ENCODE results near the gene APOM.

APOM gene

DNA sequence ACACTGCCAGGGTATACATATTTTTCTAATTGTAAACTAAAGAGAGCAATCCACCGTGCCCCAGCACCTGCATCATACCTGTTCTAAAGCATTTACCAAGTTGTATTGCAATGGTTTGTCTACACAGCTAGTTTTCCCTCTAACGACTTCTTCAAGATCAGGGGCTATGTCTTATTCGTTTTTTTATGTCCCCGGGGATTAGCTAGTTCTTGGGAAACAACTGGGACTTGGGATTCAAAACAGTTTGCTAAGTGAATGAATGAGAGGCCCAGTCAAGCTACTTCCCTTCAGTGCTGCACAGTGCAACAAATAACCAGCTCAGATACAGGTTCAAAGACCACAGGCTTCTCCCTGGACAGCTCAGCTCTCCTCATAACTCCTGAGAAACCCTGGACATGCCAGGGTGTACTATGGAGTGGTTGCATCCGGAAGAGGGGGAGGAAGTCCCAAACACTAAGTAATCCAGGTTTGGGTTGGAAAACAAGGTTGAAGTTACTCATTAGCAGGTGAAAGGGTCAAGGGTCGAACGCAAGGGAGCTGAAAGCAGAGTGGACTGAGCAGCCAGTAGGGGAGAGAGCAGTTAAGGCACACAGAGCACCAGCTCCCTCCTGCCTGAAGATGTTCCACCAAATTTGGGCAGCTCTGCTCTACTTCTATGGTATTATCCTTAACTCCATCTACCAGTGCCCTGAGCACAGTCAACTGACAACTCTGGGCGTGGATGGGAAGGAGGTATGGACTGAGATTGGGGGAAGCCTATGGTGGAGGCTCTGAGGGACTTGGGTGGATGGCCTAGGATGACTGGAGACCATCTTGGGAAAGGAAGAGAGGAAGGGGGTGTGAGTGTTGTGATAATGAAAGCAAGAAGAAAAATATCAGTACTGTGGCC, at the start of gene APOM:
Gene APOM, plus strand, starts transcription at position 546 of the 889 bp plus-strand sequence. Its CDS starts 73 bp downstream, at position 619.
- no peak for DNase-seq

DNA sequence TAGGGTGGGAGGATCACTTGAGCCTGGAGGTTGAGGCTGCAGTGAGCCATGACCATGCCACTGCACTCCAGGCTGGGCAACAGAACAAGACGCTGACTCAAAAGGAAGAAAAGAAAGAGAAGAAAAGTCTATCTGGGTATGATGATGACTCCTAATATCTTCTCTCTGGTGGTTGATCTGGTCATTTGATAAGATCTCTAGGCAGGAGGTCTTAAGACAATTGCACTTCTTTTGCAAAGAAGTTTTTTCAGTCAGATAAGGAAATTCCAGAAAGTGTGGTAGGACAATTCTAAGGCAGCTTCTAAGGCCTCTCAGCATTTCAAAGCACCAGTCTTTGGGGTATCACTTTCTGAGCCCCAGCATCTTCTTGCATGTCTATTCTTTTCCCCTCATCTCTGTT, 48.4 kb upstream of the APOM start:
- no peak for DNase-seq

DNA sequence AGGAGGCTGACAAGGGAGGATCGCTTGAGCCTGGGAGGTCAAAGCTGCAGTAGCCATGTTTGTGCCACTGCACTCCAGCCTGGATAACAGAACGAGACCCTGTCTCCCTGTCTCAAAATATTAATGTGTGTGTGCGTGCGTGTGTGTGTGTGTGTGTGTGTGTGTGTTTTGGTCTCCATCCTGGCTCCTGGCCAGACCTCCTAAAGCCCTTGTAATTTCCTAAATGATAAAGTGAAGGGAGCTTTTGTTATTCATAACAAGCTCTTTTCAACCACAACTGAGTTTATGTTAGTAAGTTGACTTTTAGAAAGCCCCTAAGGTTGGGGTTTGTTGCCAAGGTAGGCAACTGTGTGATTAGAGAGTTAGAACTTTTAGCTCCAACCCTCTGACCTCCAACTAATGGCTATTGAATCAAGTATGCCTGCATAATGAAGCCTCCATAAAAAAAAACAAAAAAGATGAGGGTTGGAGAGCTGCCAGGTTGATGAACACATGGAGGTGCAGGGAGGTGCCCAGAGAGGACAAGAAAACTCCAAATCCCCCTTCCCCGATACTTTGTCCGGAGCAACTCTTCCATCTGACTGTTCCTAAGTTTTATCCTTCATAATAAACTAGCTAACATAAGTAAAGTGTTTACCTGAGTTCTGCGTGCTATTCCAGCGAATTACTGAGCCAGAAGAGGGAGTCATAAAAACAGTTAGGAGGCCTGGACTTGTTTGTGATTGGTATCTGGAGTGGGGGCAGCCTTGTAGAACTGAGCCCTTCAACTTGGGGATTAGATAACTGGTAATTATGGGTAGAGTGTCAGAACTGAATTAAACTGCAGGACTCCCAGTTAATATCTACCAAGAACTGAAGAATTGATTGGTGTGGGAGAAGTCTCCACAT, 45.9 kb upstream of the APOM start:
- no peak for DNase-seq

DNA sequence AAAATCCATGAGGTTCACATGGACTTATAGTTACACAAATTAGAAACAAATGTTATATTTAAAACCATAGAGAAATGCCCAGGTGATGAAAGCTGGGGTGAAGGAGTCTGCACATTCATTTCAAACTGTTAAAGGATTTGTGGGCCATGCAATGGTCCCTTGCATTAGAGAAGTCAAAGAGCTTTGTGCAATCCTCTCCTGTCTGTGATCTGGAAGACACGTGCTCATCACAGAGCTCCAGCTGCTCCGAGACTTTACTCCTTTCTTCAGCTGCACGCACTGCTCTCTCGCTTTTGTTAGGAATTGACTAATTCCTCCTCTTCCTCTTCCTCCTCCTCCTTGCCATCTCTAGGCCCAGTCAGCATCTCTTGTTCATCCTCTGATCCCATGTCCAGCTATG, 44.7 kb upstream of the APOM start:
- no peak for DNase-seq

DNA sequence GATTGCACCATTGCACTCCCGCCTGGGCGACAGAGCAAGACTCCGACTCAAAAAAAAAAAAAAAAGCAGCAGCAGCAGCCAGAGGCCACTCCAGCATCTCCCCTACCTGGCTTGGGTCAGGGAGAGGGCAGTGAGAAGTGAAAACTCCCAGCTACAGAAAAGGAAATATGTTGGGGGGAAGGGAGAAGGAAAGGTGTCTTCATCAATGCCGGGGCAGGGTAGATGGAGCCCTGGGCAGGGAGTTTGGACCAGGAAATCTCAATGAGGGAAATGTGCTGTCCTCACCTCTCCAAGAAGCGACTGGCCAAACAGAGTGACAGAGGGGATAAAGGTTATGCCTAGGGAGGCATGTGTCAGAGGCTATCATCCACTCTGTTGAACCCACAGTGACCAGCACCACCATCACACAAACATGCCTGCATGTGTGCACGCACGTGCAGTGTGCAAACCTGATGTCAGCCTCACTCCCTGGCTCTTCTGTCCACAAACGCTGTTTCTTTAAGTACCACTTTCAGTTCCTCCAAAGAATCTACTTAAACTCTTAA, 41.5 kb upstream of the APOM start:
- no peak for DNase-seq

DNA sequence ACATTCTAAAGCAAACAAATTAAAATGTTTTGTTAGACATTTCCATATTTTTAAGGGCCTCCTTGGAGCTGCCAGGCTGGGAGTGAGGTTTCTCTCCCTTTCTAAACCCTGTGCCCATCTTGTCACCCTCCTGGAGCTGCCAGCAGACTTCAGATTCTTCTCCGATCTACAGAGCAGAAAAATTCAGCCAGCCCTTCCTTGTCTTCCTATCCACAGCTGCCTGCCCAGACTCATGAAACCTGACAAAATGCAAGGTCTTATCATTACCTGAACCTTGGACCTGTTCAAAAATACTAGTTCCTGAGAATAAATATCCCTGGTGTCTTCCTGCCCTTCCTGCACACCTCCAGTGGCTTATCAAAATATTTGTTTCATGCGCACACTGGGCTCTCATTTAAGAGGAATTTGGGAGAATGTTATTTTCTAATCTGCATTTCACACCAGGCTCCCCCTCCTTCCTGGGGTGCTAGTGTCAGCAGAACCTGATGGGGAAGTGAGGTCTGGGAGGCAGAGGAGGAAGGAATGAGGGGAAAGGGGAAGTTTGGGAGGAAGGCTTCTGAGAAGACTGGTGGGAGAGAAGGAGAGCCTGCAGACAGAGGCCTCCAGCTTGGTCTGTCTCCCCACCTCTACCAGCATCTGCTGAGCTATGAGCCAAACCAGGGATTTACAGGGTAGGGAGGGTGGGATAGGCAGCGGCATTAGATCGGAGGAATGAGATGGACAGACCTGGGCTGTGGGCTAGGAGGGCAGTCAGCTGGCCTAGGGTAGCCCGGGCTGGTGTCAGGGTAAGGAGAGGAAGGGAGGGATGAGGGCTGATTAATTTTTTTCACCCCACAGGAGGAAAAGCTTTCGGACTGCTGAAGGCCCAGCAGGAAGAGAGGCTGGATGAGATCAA, 40.8 kb upstream of the APOM start, which contains the start of gene AIF1:
Gene AIF1, plus strand, starts transcription at position 551 of the 895 bp plus-strand sequence. Its CDS starts 96 bp downstream, at position 647.
- no peak for DNase-seq

DNA sequence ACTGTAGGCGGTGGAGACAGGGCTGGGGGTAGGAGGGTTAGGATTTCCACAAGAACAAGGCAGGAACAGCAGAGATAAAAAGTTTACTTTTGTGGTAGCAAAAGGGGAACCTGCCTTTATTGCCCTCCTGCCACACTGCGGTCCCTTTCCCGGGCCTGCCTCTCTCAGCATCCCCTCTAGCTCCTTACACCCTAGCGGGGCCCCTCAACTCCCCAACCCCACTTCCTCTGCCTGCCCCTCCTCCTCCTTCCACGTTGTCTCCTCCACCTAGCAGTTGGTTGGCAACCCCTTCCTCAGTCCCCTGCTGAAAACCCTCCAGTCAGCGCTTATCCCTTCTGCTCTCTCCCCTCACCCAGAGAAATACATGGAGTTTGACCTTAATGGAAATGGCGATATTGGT, 39.9 kb upstream of the APOM start:
- DNase-seq, result peak; percentile 33 to 41

DNA sequence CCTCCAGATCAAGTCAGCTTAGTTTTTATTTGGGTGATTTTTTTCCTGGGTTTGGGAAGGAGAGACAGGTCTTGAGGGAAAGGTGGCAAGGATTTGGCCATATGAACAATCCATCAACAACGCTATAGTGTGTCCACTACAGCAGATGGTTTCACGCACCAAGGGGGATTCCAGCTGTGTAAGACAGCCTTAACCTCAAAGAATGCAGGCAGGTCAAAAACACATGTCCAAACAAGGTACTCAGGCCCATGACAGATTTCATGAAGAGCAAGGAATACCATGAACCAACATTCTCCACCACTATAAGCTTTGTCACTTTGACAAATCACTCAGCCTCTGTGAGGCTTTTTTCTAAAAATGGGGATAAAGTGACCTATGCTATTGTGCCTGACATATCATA, 38.7 kb upstream of the APOM start:
- DNase-seq, result no peak

DNA sequence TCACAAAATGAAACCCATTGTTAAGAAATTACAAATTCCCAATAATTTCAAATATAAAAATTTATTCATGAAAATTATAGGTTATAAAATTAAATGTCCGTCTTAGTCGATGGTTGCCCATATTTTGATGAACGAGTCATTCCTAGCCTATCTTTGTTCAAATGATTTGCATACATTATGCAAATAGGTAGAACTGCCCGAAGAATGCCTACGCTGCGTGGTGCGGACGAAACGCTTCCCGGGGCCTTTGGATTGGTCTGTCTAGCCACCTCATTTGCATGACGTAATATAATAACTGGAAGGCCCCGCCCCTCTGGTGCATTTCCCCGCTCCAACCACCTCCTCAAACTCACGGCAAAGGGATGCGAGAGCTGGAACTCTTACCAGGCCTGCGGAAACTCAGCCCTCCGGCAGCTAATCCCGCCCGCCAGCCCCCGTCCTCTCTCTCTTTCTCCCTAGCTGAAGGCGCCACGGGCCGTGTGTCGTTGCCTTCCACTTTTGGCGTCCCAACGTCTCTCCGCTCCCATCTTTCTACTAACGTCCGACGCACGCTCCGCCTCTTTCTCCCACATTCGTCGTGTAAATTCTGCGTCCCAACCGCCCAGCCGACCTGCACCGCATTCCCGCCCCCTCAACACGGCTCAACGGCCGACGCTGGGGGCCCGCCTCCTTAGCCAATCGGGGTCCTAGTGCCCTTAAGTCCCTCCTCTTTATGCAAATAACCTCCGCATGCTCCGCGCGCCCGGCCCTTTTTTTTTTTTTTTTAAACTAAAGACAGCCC, 35.7 kb upstream of the APOM start:
- DNase-seq, result peak; percentile 99

DNA sequence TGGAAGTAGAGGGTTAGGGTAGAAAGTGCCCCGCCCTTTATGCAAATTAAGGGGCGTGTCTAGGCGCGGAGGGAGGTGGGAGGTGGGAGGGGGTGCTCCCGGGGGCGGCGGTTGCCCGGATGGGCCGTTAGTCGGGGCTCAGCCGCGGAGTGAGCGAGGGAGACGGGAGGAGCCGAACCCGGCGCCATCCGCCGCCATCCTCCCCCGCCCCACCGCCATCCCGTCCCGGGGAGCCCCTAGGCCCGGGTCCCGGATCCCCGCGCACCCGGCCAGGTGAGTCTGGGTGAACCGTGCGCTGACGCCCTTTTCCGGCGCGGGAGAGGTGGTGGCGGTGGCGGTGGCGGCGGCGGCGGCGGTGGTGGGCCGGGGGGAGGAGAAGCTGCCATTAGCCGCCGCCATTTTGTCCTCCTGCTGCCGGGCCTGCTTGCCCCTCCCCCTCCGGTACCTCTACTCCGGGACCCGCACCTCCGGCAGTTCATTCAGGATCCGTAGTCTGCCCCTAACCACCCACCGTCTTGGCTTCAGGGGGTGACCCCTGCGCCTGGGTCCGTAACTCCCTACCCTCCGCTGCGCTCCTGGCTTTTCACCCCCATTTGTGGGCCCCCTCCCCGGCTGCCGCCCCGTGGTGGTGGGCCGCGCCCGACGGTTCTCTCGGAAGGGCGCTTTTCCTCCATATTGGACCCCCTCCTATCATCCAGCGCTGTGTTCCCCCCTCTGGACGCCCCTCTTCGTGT, 34.9 kb upstream of the APOM start, which contains the start of gene PRRC2A:
Gene PRRC2A, plus strand, starts transcription at position 130 of the 734 bp plus-strand sequence. CDS start 2,075 bp downstream, outside the sequence.
- peak; percentile 79 to 85 for DNase-seq

DNA sequence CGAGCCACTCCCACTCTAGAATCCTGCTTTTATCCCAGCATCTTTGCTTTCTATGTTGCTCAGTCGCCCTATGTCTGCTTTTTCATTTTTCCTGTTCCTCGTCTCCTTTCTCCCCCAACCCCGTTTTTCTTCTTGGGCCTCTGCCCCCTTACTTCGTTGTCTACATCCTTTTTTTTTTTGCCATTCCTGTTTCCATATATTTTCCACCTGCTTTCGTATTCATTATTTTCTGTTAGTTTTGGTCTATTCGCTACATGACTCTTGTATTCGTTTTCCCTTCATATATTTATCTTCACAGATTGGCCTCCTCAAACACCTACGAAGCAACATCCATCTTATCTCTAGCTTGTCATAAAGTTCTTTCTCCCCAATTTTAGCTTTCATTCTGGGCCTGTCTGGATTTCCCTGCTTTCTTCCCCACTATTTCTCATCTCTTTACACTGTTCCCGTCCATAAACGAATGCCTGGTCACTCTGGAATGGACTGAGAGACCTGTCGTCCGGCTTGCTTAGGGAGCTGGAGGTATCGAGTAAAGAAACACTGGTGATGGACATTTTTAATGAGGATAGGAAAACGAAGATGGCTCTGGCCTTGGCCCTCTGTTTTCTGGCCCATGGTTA, 34.3 kb upstream of the APOM start:
- DNase-seq, result no peak

DNA sequence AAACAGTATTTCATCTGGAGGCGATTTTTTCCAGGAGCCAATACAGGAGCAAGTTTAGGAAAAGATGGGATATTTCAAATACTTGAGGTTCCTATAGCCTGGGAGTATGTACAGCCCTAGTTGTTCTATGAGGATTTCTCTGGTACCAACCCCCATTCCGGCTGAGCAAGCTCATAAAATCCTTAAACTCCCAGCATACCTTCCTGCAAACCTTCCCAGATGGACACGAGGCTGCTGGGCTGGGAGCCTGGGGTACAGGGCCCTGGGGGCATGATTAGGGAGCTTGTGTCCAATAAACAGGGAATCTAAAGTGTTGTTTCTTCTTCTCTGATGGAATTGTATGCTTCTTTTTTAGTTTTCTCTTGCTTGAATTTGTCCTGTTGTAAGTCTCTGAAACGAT, 33.7 kb upstream of the APOM start:
- no peak for DNase-seq

DNA sequence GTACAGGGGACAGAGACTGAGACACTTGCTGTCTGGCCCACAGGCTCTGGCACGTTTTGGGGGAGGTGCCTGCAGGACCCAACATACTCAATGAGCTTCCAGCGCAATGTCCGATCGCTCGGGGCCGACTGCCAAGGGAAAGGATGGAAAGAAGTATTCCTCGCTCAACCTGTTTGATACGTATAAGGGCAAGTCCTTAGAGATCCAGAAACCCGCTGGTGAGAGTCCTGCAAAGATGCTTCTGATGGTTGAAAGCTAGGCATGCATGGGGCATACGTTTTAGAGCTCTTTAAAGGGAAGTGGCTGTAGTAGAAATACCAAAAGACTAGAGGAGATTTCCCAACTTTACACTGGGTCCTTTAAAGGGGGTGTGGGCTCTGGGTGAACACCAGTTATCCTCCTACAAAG, 33.0 kb upstream of the APOM start:
- DNase-seq, result no peak

DNA sequence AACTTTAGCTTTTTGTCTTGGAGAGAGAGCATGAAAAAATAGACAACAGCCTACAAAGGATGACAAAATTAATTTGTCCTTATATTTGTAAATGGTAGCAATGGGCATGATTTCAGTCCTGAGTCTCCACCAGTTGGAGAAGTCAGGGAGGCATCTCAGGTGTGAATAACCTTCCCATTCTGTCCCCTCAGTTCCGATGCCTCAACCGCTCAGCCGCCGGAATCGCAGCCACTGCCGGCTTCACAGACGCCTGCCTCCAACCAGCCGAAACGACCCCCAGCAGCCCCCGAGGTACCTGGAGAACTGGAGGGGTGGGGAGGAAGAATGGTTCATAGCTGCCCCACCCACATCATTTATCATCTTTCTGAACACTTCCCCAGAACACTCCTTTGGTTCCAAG, 31.6 kb upstream of the APOM start:
- DNase-seq, result no peak

DNA sequence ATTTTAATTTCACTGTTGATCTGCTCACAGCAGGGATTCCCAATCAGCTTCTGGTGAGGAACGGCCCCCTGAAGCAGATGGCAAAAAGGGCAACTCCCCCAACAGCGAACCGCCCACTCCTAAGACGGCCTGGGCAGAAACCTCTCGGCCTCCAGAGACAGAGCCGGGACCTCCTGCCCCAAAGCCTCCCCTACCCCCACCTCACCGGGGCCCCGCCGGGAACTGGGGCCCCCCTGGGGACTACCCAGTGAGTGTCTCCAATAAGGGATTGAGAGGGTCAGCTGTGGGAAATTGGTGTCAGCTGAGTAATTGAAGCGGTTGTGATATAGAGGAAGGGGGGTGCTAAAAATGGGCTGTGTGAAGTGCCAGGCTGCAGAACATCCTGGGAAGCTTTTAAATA, 28.7 kb upstream of the APOM start:
- DNase-seq, result no peak

DNA sequence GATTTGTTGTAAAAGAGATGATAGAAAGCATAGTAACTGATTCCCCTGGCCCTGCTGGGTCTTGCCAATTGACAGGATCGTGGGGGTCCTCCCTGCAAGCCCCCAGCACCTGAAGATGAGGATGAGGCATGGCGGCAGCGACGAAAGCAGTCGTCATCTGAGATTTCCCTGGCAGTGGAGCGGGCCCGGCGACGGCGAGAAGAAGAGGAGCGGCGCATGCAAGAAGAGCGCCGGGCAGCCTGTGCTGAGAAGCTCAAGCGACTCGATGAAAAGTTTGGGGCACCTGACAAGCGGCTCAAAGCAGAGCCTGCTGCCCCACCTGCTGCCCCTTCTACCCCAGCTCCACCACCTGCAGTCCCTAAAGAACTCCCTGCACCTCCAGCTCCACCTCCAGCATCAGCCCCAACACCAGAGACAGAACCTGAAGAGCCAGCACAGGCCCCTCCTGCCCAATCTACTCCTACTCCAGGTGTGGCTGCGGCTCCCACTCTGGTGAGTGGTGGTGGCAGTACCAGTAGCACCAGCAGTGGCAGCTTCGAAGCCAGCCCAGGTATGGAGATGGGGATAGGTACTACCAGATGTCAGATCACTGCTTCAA, 27.9 kb upstream of the APOM start:
- DNase-seq, result no peak

DNA sequence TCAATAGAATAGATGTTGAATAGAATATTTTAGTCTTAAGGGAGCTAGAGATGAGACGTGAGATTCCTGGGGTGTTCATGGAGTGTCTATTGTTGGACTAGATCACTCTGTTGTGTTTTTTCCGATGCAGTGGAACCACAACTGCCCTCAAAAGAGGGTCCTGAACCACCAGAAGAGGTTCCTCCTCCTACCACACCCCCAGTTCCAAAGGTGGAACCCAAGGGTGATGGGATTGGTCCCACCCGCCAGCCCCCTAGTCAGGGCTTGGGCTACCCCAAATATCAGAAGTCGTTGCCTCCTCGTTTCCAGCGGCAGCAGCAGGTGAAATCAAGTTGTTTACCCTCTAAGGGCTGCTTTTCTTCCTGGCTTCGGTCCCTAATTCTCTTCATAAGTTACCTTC, 26.7 kb upstream of the APOM start:
- DNase-seq, result no peak

DNA sequence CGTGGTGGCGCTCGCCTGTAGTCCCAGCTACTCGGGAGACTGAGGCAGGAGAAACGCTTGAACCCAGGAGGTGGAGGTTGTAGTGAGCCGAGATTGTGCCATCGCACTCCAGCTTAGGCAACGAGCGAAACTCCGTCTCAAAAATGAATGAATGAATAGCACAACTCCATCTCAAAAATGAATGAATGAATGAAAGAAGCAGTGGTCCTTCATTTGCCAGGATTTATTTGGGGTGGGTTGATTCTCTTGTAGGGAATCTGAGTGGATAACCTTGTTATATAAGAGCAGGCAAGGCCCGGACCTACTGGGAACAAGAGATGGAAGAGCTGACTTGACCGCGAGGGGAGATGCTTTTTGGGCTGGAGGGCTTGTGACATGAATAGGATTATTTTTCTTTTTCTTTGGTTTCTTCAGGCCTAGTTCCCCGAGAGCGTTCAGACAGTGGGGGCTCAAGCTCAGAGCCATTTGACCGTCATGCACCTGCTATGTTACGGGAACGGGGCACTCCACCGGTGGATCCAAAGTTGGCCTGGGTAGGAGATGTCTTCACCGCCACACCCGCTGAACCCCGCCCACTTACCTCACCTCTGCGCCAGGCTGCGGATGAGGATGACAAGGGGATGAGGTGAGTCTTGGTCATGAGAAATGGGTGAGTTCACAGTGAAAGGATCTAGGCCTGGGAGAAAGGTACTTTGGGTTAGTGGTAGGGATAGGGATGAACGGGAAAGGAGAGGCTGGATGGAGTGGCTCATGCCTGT, 25.3 kb upstream of the APOM start:
- DNase-seq, result no peak

DNA sequence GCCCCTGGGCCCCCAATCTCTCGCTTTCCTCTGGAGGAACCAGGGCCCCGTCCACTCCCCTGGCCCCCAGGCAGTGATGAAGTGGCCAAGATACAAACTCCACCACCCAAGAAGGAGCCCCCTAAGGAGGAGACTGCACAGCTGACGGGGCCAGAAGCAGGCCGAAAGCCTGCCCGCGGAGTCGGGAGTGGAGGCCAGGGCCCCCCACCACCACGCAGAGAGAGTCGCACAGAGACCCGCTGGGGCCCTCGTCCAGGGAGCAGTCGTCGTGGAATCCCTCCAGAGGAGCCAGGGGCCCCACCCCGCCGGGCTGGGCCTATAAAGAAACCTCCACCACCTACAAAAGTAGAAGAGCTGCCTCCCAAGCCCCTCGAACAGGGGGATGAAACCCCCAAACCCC, 24.5 kb upstream of the APOM start:
- no peak for DNase-seq
